Kidney epithelial cell (primary cell): ENCODE results near the gene GLB1L. TPM values are rescaled to one million over a fixed set of nuclear protein-coding genes. Genes with fewer than 3 reads are reported as not detected.

Source experiments
- DNase-seq: peaks from one replicate; pipeline ENCODE4 v3.0.0-alpha.2; 2010; ENCODE audit warnings: low read depth
- H3K27me3 ChIP-seq: 2 replicates; pipeline ENCODE4 v1.6.0; 2011; ENCODE audit warnings: low read length; ENCODE audit not compliant: control insufficient read depth, insufficient read depth
- H3K36me3 ChIP-seq: 2 replicates; pipeline ENCODE4 v1.5.1; 2011; ENCODE audit warnings: low read length; ENCODE audit not compliant: control insufficient read depth, insufficient read depth
- H3K4me3 ChIP-seq: 2 replicates; pipeline ENCODE4 v1.5.1; 2011; ENCODE audit warnings: low read depth, mild to moderate bottlenecking, control low read depth, low read length
- total RNA-seq: library from RNA; depleted of rRNA; stranded (reverse); fragments of >200 nt; gene quantifications from 2 replicates; pipeline ENCODE4 v1.2.3, GENCODE V29; 2015
- TF ChIP-seq, protein P1 (sequence below): IDR thresholded peaks from 2 replicates; pipeline ENCODE4 v1.5.1; 2011; ENCODE audit warnings: mild to moderate bottlenecking, moderate library complexity, low read length, control low read depth, inconsistent platforms; ENCODE audit not compliant: insufficient read depth, poor library complexity, severe bottlenecking

Gene GLB1L
- 11.6 and 19.8 TPM in 2 replicates for total RNA-seq

DNA sequence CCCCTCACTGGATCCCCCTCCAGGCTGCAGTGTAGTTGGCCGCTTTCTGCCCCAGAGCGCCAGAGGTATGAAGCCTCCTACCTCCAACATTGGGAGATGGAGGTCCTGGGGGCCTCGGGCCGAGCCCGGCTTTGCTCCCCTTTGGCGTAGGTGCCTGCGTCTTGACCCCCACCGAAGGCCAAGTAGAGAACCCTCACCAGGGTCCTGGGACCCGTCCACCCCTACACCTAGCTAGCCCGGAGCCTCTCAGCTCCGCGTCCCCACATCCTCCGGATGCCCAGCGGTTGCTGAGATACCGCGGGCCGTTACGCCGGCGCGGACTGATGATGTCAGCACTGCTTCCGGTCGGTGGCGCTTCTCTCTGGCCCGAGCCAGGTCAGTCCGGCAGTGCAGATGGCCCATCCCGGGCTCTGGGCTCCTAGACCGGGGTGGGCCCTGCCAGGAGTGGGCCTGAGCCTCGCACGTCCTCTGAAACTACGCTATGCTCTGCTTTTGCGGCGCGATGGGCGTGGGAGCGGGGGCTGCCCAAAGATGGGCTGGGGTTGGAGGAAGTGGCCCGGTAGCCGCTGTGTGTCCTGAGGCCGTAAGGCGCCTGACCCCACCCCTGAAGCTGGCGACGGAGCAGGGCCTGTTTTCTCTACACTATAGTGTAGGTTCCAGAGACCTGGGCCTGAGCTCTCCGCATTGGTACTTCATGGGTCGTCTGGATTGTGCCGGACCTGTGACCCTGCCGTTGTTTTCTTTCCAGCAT lies at the start of gene GLB1L, which contains the start of gene STK16:
GLB1L (minus strand) TSS at position 297 of the 751 bp plus-strand sequence. CDS start 1,871 bp downstream, outside the sequence.
STK16 (plus strand) TSS at position 332 of the 751 bp plus-strand sequence. CDS start 521 bp downstream, outside the sequence.
- TF ChIP-seq, protein P1, sequence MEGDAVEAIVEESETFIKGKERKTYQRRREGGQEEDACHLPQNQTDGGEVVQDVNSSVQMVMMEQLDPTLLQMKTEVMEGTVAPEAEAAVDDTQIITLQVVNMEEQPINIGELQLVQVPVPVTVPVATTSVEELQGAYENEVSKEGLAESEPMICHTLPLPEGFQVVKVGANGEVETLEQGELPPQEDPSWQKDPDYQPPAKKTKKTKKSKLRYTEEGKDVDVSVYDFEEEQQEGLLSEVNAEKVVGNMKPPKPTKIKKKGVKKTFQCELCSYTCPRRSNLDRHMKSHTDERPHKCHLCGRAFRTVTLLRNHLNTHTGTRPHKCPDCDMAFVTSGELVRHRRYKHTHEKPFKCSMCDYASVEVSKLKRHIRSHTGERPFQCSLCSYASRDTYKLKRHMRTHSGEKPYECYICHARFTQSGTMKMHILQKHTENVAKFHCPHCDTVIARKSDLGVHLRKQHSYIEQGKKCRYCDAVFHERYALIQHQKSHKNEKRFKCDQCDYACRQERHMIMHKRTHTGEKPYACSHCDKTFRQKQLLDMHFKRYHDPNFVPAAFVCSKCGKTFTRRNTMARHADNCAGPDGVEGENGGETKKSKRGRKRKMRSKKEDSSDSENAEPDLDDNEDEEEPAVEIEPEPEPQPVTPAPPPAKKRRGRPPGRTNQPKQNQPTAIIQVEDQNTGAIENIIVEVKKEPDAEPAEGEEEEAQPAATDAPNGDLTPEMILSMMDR, result no peak
- DNase-seq, result peak; percentile 69

GRCh38 chr2:219294356-219295351 lies 49.4 kb upstream of the GLB1L start:
- TF ChIP-seq, protein P1, result peak; percentile 92
- Histone ChIP-seq H3K36me3 (no peaks in the 10 kb centered on the region), H3K27me3 (peaks cover 9% of the 10 kb centered on the region), H3K4me3 (peak overlapping the region; percentile 49)
- DNase-seq, result no peak

More for the DNA sequence above, at the start of gene GLB1L, which contains the start of gene STK16:
- H3K36me3 ChIP-seq, result no peaks in the 10 kb centered on the region
- peak within 1 kb of the TSS; percentile 84 for H3K4me3 ChIP-seq
- no peaks in the 10 kb centered on the region for H3K27me3 ChIP-seq

DNA sequence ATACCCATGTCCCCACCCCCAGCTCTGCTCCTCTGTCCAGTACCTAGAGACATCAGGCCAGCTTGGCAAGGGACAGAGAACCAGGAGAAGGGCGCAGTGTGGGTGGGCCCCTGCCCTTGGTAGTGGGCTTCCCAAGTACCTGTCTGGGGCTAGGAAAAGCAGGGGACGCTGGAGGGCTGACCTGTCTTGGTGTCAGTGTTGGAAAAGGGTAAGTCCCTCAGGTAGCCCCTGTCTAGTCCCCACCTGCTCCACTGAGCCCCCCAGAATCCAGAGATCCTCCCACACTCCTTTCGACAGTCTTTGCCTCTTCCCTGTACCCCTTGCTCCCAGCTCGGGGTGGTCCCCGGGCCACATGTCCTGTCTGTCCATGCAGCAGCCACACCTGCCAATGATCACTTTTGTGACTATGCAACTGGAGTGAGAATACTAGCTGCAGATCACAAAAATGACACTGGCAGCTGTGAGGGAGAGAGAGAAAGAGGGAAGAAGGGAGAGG lies 48.5 kb upstream of the GLB1L start:
- no peaks in the 10 kb centered on the region for H3K36me3 ChIP-seq
- peaks cover under 1% of the 10 kb centered on the region for H3K27me3 ChIP-seq
- TF ChIP-seq, protein P1, result no peak
- DNase-seq, result no peak
- no peak overlapping the region for H3K4me3 ChIP-seq

DNA sequence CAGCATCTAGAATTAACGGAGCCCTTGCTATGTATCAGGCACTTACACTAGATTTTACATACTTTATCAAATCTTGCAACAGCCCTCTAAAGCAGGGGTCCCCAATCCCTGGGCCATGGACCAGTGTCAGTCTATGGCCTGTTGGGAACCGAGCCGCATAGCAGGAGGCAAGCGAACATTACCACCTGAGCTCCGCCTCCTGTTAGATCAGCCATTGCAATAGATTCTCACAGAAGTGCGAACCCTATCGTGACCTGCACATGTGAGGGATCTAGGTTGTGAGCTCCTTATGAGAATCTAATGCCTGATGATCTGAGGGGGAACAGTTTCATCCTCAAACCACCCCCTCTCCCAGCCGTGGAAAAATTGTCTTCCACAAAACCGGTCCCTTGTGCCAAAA lies 47.4 kb upstream of the GLB1L start:
- TF ChIP-seq, protein P1, result no peak
- no peak for DNase-seq
- Histone ChIP-seq H3K4me3 (no peak overlapping the region), H3K36me3 (no peaks in the 10 kb centered on the region), H3K27me3 (no peaks in the 10 kb centered on the region)

DNA sequence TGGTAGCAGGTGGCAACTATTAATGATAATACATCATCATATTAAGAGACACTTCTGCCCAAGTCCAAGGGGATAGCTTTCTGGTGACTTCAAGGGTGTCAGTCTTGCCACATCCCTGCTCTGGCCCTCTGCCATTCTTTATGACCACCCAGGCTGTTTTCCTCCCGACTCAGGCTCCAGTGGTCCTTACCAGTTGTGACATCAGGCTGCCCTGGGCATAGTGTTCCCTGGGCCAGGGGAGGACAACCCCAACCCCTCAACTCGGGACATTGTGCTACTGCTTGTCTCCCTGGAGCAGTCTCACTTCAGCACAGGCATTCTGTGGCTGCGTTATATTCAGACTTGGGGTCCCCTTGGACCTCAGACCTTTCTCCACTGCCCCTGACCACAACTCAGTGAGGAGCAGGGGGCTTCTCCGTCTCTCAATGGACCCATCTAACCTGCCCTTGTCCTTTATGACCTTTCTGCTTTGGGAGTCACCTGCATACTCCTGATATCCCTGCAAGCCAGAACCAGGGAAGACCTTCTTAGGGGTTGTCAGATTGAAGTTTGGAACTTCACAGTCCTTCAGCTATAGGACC lies 46.8 kb upstream of the GLB1L start:
- TF ChIP-seq, protein P1, result no peak
- no peak for DNase-seq
- Histone ChIP-seq H3K27me3 (no peaks in the 10 kb centered on the region), H3K4me3 (no peak overlapping the region), H3K36me3 (no peaks in the 10 kb centered on the region)
